CD14-positive monocyte (primary cell): ENCODE measurements around the gene LRRN4. TPM values are rescaled to one million over a fixed set of nuclear protein-coding genes. Genes with fewer than 3 reads are reported as not detected.

Experiments used
- DNase-seq, 3 donors: peaks; one replicate each; pipeline ENCODE4 v3.0.0-alpha.2; 2011 to 2022
- H2AFZ ChIP-seq: 2 replicates; pipeline ENCODE4 v1.6.0; 2012; ENCODE audit warnings: mild to moderate bottlenecking, low read depth, low read length, inconsistent platforms; ENCODE audit not compliant: insufficient read depth, poor library complexity, severe bottlenecking
- H3K27ac ChIP-seq, 2 donors: 1 replicate in 1 of 2; 2 replicates in 1 of 2; pipeline ENCODE4 v1.5.1; 2012 to 2013; ENCODE audit warnings: low read length in 2 of 2, control low read depth in 1 of 2, inconsistent platforms in 1 of 2, low read depth in 1 of 2, mild to moderate bottlenecking in 1 of 2
- H3K27me3 ChIP-seq, 2 donors: one replicate each; pipeline versions ENCODE4 v1.6.0 to v1.6.1; 2011 to 2013; ENCODE audit warnings: low read length in 2 of 2; ENCODE audit not compliant: control insufficient read depth in 2 of 2, insufficient read depth in 2 of 2
- H3K36me3 ChIP-seq, 2 donors: replicated peaks in 1 of 2; 1 replicate in 1 of 2; 2 replicates in 1 of 2; pipeline versions ENCODE4 v1.5.1 to v1.6.1; 2012 to 2013; ENCODE audit warnings: low read length in 2 of 2, control low read depth in 1 of 2, inconsistent platforms in 1 of 2, mild to moderate bottlenecking in 1 of 2; ENCODE audit not compliant: insufficient read depth in 2 of 2, control insufficient read depth in 1 of 2
- H3K4me1 ChIP-seq, 2 donors: 1 replicate in 1 of 2; 2 replicates in 1 of 2; pipeline versions ENCODE4 v1.5.1 to v1.6.1; 2012 to 2013; ENCODE audit warnings: low read length in 2 of 2, control low read depth in 1 of 2, inconsistent platforms in 1 of 2, mild to moderate bottlenecking in 1 of 2, moderate library complexity in 1 of 2; ENCODE audit not compliant: insufficient read depth in 2 of 2, control insufficient read depth in 1 of 2
- H3K4me2 ChIP-seq: replicated peaks from 2 replicates; pipeline ENCODE3; 2012; ENCODE audit warnings: low read length, moderate library complexity, mild to moderate bottlenecking; ENCODE audit not compliant: poor library complexity, severe bottlenecking; ENCODE audit errors: extremely low read depth
- H3K4me3 ChIP-seq, 3 experiments: fragments of 200-600 bp in 1 of 3; sonication (generic) in 1 of 3; replicated peaks in 1 of 3; 1 replicate in 2 of 3; 2 replicates in 1 of 3; pipeline ENCODE4 v1.5.1; 2011 to 2013; ENCODE audit warnings: low read length in 3 of 3, mild to moderate bottlenecking in 3 of 3, control low read depth in 2 of 3, low read depth in 2 of 3, inconsistent platforms in 1 of 3, moderate library complexity in 1 of 3
- H3K79me2 ChIP-seq: 2 replicates; pipeline ENCODE4 v1.6.0; 2012; ENCODE audit warnings: mild to moderate bottlenecking, control low read depth, inconsistent platforms, low read length, moderate library complexity; ENCODE audit not compliant: insufficient read depth
- H3K9ac ChIP-seq: 2 replicates; pipeline ENCODE4 v1.6.0; 2017; ENCODE audit warnings: low read length, mild to moderate bottlenecking; ENCODE audit not compliant: insufficient read depth, poor library complexity, severe bottlenecking
- H3K9me3 ChIP-seq, 2 donors: replicated peaks in 1 of 2; 1 replicate in 1 of 2; 2 replicates in 1 of 2; pipeline versions ENCODE4 v1.5.1 to v1.6.1; 2012 to 2013; ENCODE audit warnings: low read length in 2 of 2, control low read depth in 1 of 2; ENCODE audit not compliant: control insufficient read depth in 1 of 2, insufficient read depth in 1 of 2
- H4K20me1 ChIP-seq: 2 replicates; pipeline ENCODE4 v1.6.0; 2012; ENCODE audit warnings: mild to moderate bottlenecking, low read length, control low read depth, moderate library complexity; ENCODE audit not compliant: insufficient read depth
- H3K27ac Mint-ChIP-seq, 7 donors: one replicate each; pipeline ENCODE4 v1.8.0; 2020; ENCODE audit warnings: mild to moderate bottlenecking in 7 of 7, mixed read lengths in 7 of 7, moderate library complexity in 6 of 7, inconsistent platforms in 2 of 7
- H3K27me3 Mint-ChIP-seq, 3 donors: one replicate each; pipeline ENCODE4 v1.8.0; 2021 to 2022; ENCODE audit warnings: low read depth in 3 of 3, mild to moderate bottlenecking in 3 of 3, mixed read lengths in 3 of 3, moderate library complexity in 3 of 3, inconsistent platforms in 1 of 3
- H3K36me3 Mint-ChIP-seq, 2 donors: one replicate each; pipeline ENCODE4 v1.8.0; 2020; ENCODE audit warnings: mixed read lengths in 2 of 2, inconsistent platforms in 1 of 2, mild to moderate bottlenecking in 1 of 2
- H3K4me1 Mint-ChIP-seq: one replicate; pipeline ENCODE4 v1.8.0; 2020; ENCODE audit warnings: mild to moderate bottlenecking, mixed read lengths
- H3K4me3 Mint-ChIP-seq, 2 donors: one replicate each; pipeline ENCODE4 v1.8.0; 2020; ENCODE audit warnings: mild to moderate bottlenecking in 2 of 2, mixed read lengths in 2 of 2, moderate library complexity in 1 of 2
- H3K9me3 Mint-ChIP-seq, 7 donors: one replicate each; pipeline ENCODE4 v1.8.0; 2020 to 2022; ENCODE audit warnings: mixed read lengths in 7 of 7, mild to moderate bottlenecking in 6 of 7, moderate library complexity in 6 of 7, inconsistent platforms in 2 of 7
- CTCF ChIP-seq: fragments of 200-600 bp; IDR thresholded peaks from one replicate; pipeline ENCODE4 v1.8.0; 2022; ENCODE audit warnings: antibody characterized with exemption, mild to moderate bottlenecking
- WGBS: methylation state at CpG from one replicate; pipeline ENCODE4 v1.1.5; 2013; ENCODE audit warnings: missing lambda C conversion rate; ENCODE audit not compliant: insufficient coverage; 5-methylcytosine and 5-hydroxymethylcytosine counted together
- intact Hi-C, 2 donors: fragments of 100-400 bp; cut with micrococcal nuclease; formaldehyde crosslinking; loops; one replicate each; pipeline versions ENCODE4 v1.15.0 to v1.15.1; 2023
- polyA plus RNA-seq, 3 donors: library from polyadenylated mRNA; depleted of rRNA in 1 of 3; unstranded in 2 of 3; stranded (reverse) in 1 of 3; fragments of 300-500 nt in 2 of 3; fragments of >200 nt in 1 of 3; fragmentation: Illumina TruSeq in 2 of 3; gene quantifications; 1 replicate in 2 of 3; 2 replicates in 1 of 3; pipeline ENCODE4 v1.2.3, GENCODE V29; 2012 to 2021

The LRRN4 gene
- polyA plus RNA-seq, 3 donors: not detected

- Mint-ChIP-seq H3K27me3 (peaks cover 31 to 42% (median 35%) of the 10 kb centered on the region in 3 donors), H3K27ac (no peak overlapping the region), H3K4me1 (peaks cover 9% of the 10 kb centered on the region), H3K9me3 (peaks cover 0 to 7% (median 0%) of the 10 kb centered on the region in 7 donors), H3K36me3 (peaks cover 0 to 3% of the 10 kb centered on the region in 2 donors), H3K4me3 (no peak overlapping the region)
- no peak for TF ChIP-seq CTCF
- peaks cover 0 to 8% of the 10 kb centered on the region in 2 donors for H3K9me3 ChIP-seq
- H3K4me3 ChIP-seq: no peak overlapping the region
- WGBS: no CpG with 5 or more reads among the region's 3 CpGs
- peaks cover 4 to 10% of the 10 kb centered on the region in 2 donors for H3K4me1 ChIP-seq
- no peaks in the 10 kb centered on the region for H3K36me3 ChIP-seq
- no peaks in the 10 kb centered on the region for H4K20me1 ChIP-seq
- H3K79me2 ChIP-seq: no peaks in the 10 kb centered on the region
- no peak overlapping the region for H2AFZ ChIP-seq
- no peak overlapping the region for H3K27ac ChIP-seq
- H3K9ac ChIP-seq: no peak overlapping the region
- no peak overlapping the region for H3K4me2 ChIP-seq
- no peak for DNase-seq
- intact Hi-C loops: no loop called here
- peaks cover 30 to 34% of the 10 kb centered on the region in 2 donors for H3K27me3 ChIP-seq
Observed at GRCh38 chr20:6048391-6048790, 5.5 kb downstream of the LRRN4 start.

DNA sequence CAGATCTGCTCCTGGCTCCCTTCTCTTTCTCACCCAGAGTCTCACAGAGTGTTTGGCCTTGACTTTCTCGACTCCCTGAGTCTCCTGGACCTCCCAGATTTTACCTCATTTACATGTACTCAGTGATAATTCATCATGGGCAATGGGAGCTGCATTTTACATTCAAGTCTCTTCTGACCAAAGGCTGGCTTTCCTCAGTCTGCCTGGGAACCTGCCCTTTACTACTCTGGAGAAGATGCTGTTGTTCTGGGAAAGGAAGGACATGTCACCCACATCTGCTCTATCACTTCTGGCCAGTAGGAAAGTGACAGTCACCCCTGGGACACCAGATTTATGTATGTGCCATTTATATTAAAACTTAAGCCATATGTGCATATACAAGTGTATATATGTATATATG, 7.4 kb downstream of the LRRN4 start:
- peaks cover 0 to 7% (median 0%) of the 10 kb centered on the region in 7 donors for H3K9me3 Mint-ChIP-seq
- no peak overlapping the region for H3K27ac ChIP-seq
- no peaks in the 10 kb centered on the region for H3K4me1 Mint-ChIP-seq
- H3K9ac ChIP-seq: no peak overlapping the region
- peak overlapping the region in 1 of 7 donors; percentile 21 for H3K27ac Mint-ChIP-seq
- no peaks in the 10 kb centered on the region for H3K4me1 ChIP-seq
- 100% methylated on average over 1 of the region's 1 CpG for WGBS
- intact Hi-C loops: no loop called here
- DNase-seq: no peak
- no peaks in the 10 kb centered on the region for H3K9me3 ChIP-seq
- peaks cover 10 to 12% of the 10 kb centered on the region in 2 donors for H3K36me3 Mint-ChIP-seq
- no peaks in the 10 kb centered on the region for H4K20me1 ChIP-seq
- no peaks in the 10 kb centered on the region for H3K79me2 ChIP-seq
- peaks cover 15 to 23% (median 20%) of the 10 kb centered on the region in 3 donors for H3K27me3 Mint-ChIP-seq
- peaks cover 7 to 10% of the 10 kb centered on the region in 2 donors for H3K36me3 ChIP-seq
- no peak overlapping the region for H3K4me3 Mint-ChIP-seq
- TF ChIP-seq CTCF: no peak
- H3K27me3 ChIP-seq: peaks cover 14 to 17% of the 10 kb centered on the region in 2 donors
- H3K4me2 ChIP-seq: no peak overlapping the region
- no peak overlapping the region for H2AFZ ChIP-seq
- H3K4me3 ChIP-seq: no peak overlapping the region
